ENCODE measurements around the gene GLRX.

Gene GLRX

GRCh38 chr5:95768731-95769130 lies 53.8 kb downstream of the GLRX start:
- Histone ChIP-seq H4K20me1 (ENCODE audit: insufficient read depth, low read length) (no peaks in the 10 kb centered on the region), H3K4me3 (ENCODE audit: low read length) (no peak overlapping the region), H3K79me2 (ENCODE audit: low read length) (no peaks in the 10 kb centered on the region), H2AFZ (ENCODE audit: low read length) (no peak overlapping the region), H3F3A (ENCODE audit: insufficient read depth, low read length) (no peaks in the 10 kb centered on the region), H3K27me3 (replicated peaks; ENCODE audit: insufficient read depth, low read length) (no peaks in the 10 kb centered on the region), H3K4me1 (ENCODE audit: low read length) (peaks cover 6% of the 10 kb centered on the region), H3K36me3 (replicated peaks; ENCODE audit: insufficient read depth, low read length) (no peaks in the 10 kb centered on the region), H3K27ac (ENCODE audit: low read length) (no peak overlapping the region), H3K9me3 (replicated peaks; ENCODE audit: insufficient read depth, low read length) (no peaks in the 10 kb centered on the region), H3K4me2 (ENCODE audit: low read depth, low read length) (no peak overlapping the region), H3K9me2 (replicated peaks; ENCODE audit: insufficient read depth, low read length) (no peaks in the 10 kb centered on the region; the same call in 1 of the 2 replicates), H3K9ac (ENCODE audit: low read length) (no peak overlapping the region)
- no peak for DNase-seq
- TF ChIP-seq EZH2 (optimal IDR thresholded peaks at IDR 0.05; ENCODE audit: low read depth, low read length) (no peak), EZH2phosphoT487 (IDR thresholded peaks at IDR 0.05; ENCODE audit: low read length) (no peak), CTCF (IDR thresholded peaks at IDR 0.05; ENCODE audit: low read length) (no peak)

GRCh38 chr5:95763941-95764340 lies 58.6 kb downstream of the GLRX start:
- H3K9me3 ChIP-seq (replicated peaks; ENCODE audit: insufficient read depth, low read length) = no peaks in the 10 kb centered on the region
- no peaks in the 10 kb centered on the region for H4K20me1 ChIP-seq (ENCODE audit: insufficient read depth, low read length)
- no peak overlapping the region for H3K4me3 ChIP-seq (ENCODE audit: low read length)
- H3K27me3 ChIP-seq (replicated peaks; ENCODE audit: insufficient read depth, low read length) = no peaks in the 10 kb centered on the region
- peaks cover 27% of the 10 kb centered on the region for H3K4me1 ChIP-seq (ENCODE audit: low read length)
- no peak overlapping the region for H2AFZ ChIP-seq (ENCODE audit: low read length)
- H3K9me2 ChIP-seq (replicated peaks; ENCODE audit: insufficient read depth, low read length) = no peaks in the 10 kb centered on the region; the same call in 1 of the 2 replicates
- no peak overlapping the region for H3K9ac ChIP-seq (ENCODE audit: low read length)
- H3K79me2 ChIP-seq (ENCODE audit: low read length) = no peaks in the 10 kb centered on the region
- H3K4me2 ChIP-seq (ENCODE audit: low read depth, low read length) = no peak overlapping the region
- no peak for DNase-seq
- no peaks in the 10 kb centered on the region for H3K36me3 ChIP-seq (replicated peaks; ENCODE audit: insufficient read depth, low read length)
- H3F3A ChIP-seq (ENCODE audit: insufficient read depth, low read length) = peaks cover 21% of the 10 kb centered on the region
- TF ChIP-seq CTCF (IDR thresholded peaks at IDR 0.05; ENCODE audit: low read length) = no peak
- no peak overlapping the region for H3K27ac ChIP-seq (ENCODE audit: low read length)

All from MM.1S (cell line).